Measurements from ENCODE around the gene C5orf24.
"Not testable (repeated sequence)": the region's sequence is repeated elsewhere in the genome, so short reads cannot be mapped to it uniquely, and the experiment has no call there.

Gene C5orf24

GRCh38 chr5:134819407-134819963 lies 26.3 kb upstream of the C5orf24 start:
- TF ChIP-seq CTCF (conservative IDR thresholded peaks at IDR 0.05; ENCODE audit: low read length), result no peak
- no peak overlapping the region for H3K4me3 ChIP-seq (ENCODE audit: low read length)
- DNase-seq (ENCODE audit: low read depth), result no peak

GRCh38 chr5:134821841-134822240 lies 23.9 kb upstream of the C5orf24 start:
- no peak for TF ChIP-seq CTCF (conservative IDR thresholded peaks at IDR 0.05; ENCODE audit: low read length)
- no peak for DNase-seq (ENCODE audit: low read depth)
- H3K4me3 ChIP-seq (ENCODE audit: low read length), result no peak overlapping the region

GRCh38 chr5:134824681-134825080 lies 21.1 kb upstream of the C5orf24 start:
- no peak for DNase-seq (ENCODE audit: low read depth)
- H3K4me3 ChIP-seq (ENCODE audit: low read length), result no peak overlapping the region
- no peak for TF ChIP-seq CTCF (conservative IDR thresholded peaks at IDR 0.05; ENCODE audit: low read length)

- TF ChIP-seq CTCF (conservative IDR thresholded peaks at IDR 0.05; ENCODE audit: low read length), result no peak
- no peak for DNase-seq (ENCODE audit: low read depth)
- no peak overlapping the region for H3K4me3 ChIP-seq (ENCODE audit: low read length)
Observed at GRCh38 chr5:134825212-134825611, 20.6 kb upstream of the C5orf24 start.

GRCh38 chr5:134833340-134834032 lies 12.3 kb upstream of the C5orf24 start:
- no peak overlapping the region for H3K4me3 ChIP-seq (ENCODE audit: low read length)
- TF ChIP-seq CTCF (conservative IDR thresholded peaks at IDR 0.05; ENCODE audit: low read length), result no peak
- DNase-seq (ENCODE audit: low read depth), result no peak

GRCh38 chr5:134835623-134836022 lies 10.1 kb upstream of the C5orf24 start:
- no peak overlapping the region for H3K4me3 ChIP-seq (ENCODE audit: low read length)
- TF ChIP-seq CTCF (conservative IDR thresholded peaks at IDR 0.05; ENCODE audit: low read length), result no peak
- no peak for DNase-seq (ENCODE audit: low read depth)

- DNase-seq (ENCODE audit: low read depth), result peak; percentile 5
- no peak for TF ChIP-seq CTCF (conservative IDR thresholded peaks at IDR 0.05; ENCODE audit: low read length)
- no peak overlapping the region for H3K4me3 ChIP-seq (ENCODE audit: low read length)
Observed at GRCh38 chr5:134837530-134838181, 8.1 kb upstream of the C5orf24 start.

GRCh38 chr5:134838361-134838760 lies 7.4 kb upstream of the C5orf24 start:
- H3K4me3 ChIP-seq (ENCODE audit: low read length), result not testable (repeated sequence)

More at GRCh38 chr5:134838361-134838760, 7.4 kb upstream of the C5orf24 start:
- not testable (repeated sequence) for DNase-seq (ENCODE audit: low read depth)
